H1 (cell line): Measurements from ENCODE around the gene SRPX.

Experiments used
- EP300 ChIP-seq, 2 experiments: IDR thresholded peaks; 1 replicate in 1 of 2; 2 replicates in 1 of 2; pipeline ENCODE4 v1.6.1; 2011 to 2012; ENCODE audit warnings: low read depth in 2 of 2, low read length in 2 of 2, mild to moderate bottlenecking in 2 of 2, borderline replicate concordance in 1 of 2, inconsistent platforms in 1 of 2, moderate library complexity in 1 of 2
- KDM4A ChIP-seq: IDR thresholded peaks from one replicate; pipeline ENCODE4 v1.7.1; 2012; ENCODE audit warnings: low read depth, mild to moderate bottlenecking, moderate library complexity, low read length, inconsistent platforms; ENCODE audit not compliant: severe bottlenecking
- MAFK ChIP-seq: IDR thresholded peaks from 2 replicates; pipeline ENCODE4 v1.6.1; 2012; ENCODE audit warnings: low read depth, mild to moderate bottlenecking, improper control_type of control experiment, low read length
- SP1 ChIP-seq: IDR thresholded peaks from 2 replicates; pipeline ENCODE4 v1.6.1; 2011; ENCODE audit warnings: low read depth, low read length
- TCF12 ChIP-seq: IDR thresholded peaks from 2 replicates; pipeline ENCODE4 v1.6.1; 2011; ENCODE audit warnings: low read depth, mild to moderate bottlenecking, low read length
- USF2 ChIP-seq: IDR thresholded peaks from 2 replicates; pipeline ENCODE4 v1.6.1; 2011; ENCODE audit warnings: low read length, improper control_type of control experiment
- TF ChIP-seq, protein P1 (sequence below), 3 experiments: IDR thresholded peaks; 1 replicate in 2 of 3; 2 replicates in 1 of 3; pipeline versions ENCODE4 v1.5.1 to v1.6.1; 2011; ENCODE audit warnings: low read length in 3 of 3, mild to moderate bottlenecking in 3 of 3, inconsistent platforms in 2 of 3, low read depth in 1 of 3, moderate library complexity in 1 of 3; ENCODE audit not compliant: insufficient read depth in 1 of 3; ENCODE audit errors: control extremely low read depth in 1 of 3

DNA sequence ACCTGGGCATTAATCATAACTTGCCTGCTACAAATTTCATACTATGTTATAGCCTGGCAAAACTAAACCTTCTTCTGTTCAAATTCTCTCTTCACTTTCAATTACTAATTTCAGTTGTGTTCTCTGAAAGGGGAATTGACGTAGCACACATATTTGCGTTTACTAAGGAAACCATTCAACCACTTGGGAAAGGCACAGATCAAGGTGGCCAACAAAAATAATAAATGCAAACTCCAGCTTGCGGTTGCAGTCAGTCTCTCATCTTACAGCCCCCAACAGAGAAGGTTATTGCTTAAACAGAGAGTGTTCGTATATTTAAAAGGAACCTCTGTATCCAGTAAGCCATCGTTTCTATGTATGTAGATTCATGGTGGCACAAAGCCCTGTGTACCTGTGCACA lies 4.0 kb downstream of the SRPX start:
- TF ChIP-seq EP300 (IDR thresholded peaks at IDR 0.05; ENCODE audit: borderline replicate concordance in 1 of 2, low read depth in 2 of 2, low read length in 2 of 2): no peak
- TF ChIP-seq, protein P1, sequence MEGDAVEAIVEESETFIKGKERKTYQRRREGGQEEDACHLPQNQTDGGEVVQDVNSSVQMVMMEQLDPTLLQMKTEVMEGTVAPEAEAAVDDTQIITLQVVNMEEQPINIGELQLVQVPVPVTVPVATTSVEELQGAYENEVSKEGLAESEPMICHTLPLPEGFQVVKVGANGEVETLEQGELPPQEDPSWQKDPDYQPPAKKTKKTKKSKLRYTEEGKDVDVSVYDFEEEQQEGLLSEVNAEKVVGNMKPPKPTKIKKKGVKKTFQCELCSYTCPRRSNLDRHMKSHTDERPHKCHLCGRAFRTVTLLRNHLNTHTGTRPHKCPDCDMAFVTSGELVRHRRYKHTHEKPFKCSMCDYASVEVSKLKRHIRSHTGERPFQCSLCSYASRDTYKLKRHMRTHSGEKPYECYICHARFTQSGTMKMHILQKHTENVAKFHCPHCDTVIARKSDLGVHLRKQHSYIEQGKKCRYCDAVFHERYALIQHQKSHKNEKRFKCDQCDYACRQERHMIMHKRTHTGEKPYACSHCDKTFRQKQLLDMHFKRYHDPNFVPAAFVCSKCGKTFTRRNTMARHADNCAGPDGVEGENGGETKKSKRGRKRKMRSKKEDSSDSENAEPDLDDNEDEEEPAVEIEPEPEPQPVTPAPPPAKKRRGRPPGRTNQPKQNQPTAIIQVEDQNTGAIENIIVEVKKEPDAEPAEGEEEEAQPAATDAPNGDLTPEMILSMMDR (IDR thresholded peaks at IDR 0.05; ENCODE audit: control extremely low read depth in 1 of 3, insufficient read depth in 1 of 3, low read depth in 1 of 3, low read length in 3 of 3): no peak
- TF ChIP-seq KDM4A: no peak
- TF ChIP-seq USF2: no peak
- no peak for TF ChIP-seq SP1
- TF ChIP-seq TCF12: no peak
- TF ChIP-seq MAFK: no peak
